OCI-LY3 (cell line): ENCODE results near the gene FCRLB.

Experiments
- H2AFZ ChIP-seq: fragments of 200-600, 300-600 bp; shearing (Covaris generic); 2 replicates; pipeline ENCODE4 v1.6.0; 2014; ENCODE audit warnings: antibody characterized with exemption, low read depth, low read length
- H3K27ac ChIP-seq: fragments of 200-600, 300-600 bp; sonication (generic); 2 replicates; pipeline ENCODE4 v1.5.1; 2014; ENCODE audit warnings: mild to moderate bottlenecking, low read length, moderate library complexity, mixed read lengths
- H3K27me3 ChIP-seq: fragments of 200-600, 300-600 bp; sonication (generic); 2 replicates; pipeline ENCODE4 v1.6.1; 2014; ENCODE audit warnings: low read depth, low read length, mixed read lengths
- H3K36me3 ChIP-seq: fragments of 200-600, 300-600 bp; sonication (generic); replicated peaks from 2 replicates; pipeline ENCODE3; 2014; ENCODE audit warnings: low read depth, low read length, mixed read lengths
- H3K4me1 ChIP-seq: fragments of 300-600, 200-600 bp; sonication (generic); 2 replicates; pipeline ENCODE4 v1.6.1; 2014; ENCODE audit warnings: low read length, mixed read lengths
- H3K4me2 ChIP-seq: fragments of 200-600, 300-600 bp; sonication (generic); 2 replicates; pipeline ENCODE4 v1.6.1; 2014; ENCODE audit warnings: low read length, mixed read lengths
- H3K4me3 ChIP-seq: fragments of 300-600, 200-600 bp; sonication (generic); 2 replicates; pipeline ENCODE4 v1.5.1; 2014; ENCODE audit warnings: antibody characterized with exemption, mild to moderate bottlenecking, low read length, moderate library complexity
- H3K79me2 ChIP-seq: fragments of 300-600, 200-600 bp; shearing (Covaris generic); 2 replicates; pipeline ENCODE4 v1.6.1; 2014; ENCODE audit warnings: mild to moderate bottlenecking, low read length, mixed read lengths
- H3K9ac ChIP-seq: fragments of 300-600, 200-600 bp; shearing (Covaris generic); 2 replicates; pipeline ENCODE4 v1.6.0; 2014; ENCODE audit warnings: mild to moderate bottlenecking, low read length, moderate library complexity
- H3K9me3 ChIP-seq: fragments of 200-600, 300-600 bp; shearing (Covaris generic); 2 replicates; pipeline ENCODE4 v1.6.1; 2014; ENCODE audit warnings: low read length, mixed read lengths; ENCODE audit not compliant: insufficient read depth
- H4K20me1 ChIP-seq: fragments of 200-600, 300-600 bp; sonication (generic); 2 replicates; pipeline ENCODE4 v1.6.1; 2016; ENCODE audit warnings: low read length, mixed read lengths; ENCODE audit not compliant: insufficient read depth
- CTCF ChIP-seq: fragments of 200-600, 300-600 bp; sonication (generic); IDR thresholded peaks from 2 replicates; pipeline ENCODE4 v1.5.1; 2014; ENCODE audit warnings: antibody characterized with exemption, low read length, low read depth
- EZH2phosphoT487 ChIP-seq: fragments of 200-600 bp; shearing (Covaris generic); IDR thresholded peaks from 2 replicates; pipeline ENCODE4 v1.6.1; 2018; ENCODE audit warnings: antibody characterized with exemption, mixed run types, low read depth

FCRLB gene

GRCh38 chr1:161728376-161729226, 7.3 kb downstream of the FCRLB start:
- no peak overlapping the region for H3K9ac ChIP-seq
- no peaks in the 10 kb centered on the region for H4K20me1 ChIP-seq
- no peak overlapping the region for H3K27ac ChIP-seq
- no peak overlapping the region for H2AFZ ChIP-seq
- no peaks in the 10 kb centered on the region for H3K36me3 ChIP-seq
- peaks cover 43% of the 10 kb centered on the region for H3K4me1 ChIP-seq
- no peak for TF ChIP-seq CTCF
- no peaks in the 10 kb centered on the region for H3K27me3 ChIP-seq
- no peak overlapping the region for H3K4me3 ChIP-seq
- no peaks in the 10 kb centered on the region; the same call in 1 of the 2 replicates for H3K79me2 ChIP-seq
- no peaks in the 10 kb centered on the region for H3K9me3 ChIP-seq
- peak overlapping the region; percentile 31; the same call in 1 of the 2 replicates for H3K4me2 ChIP-seq

GRCh38 chr1:161730050-161730564, 8.8 kb downstream of the FCRLB start:
- Histone ChIP-seq H3K4me2 (peak overlapping the region; percentile 41), H3K4me1 (peaks cover 40% of the 10 kb centered on the region), H3K79me2 (no peaks in the 10 kb centered on the region; the same call in 1 of the 2 replicates), H3K36me3 (no peaks in the 10 kb centered on the region), H2AFZ (peak overlapping the region; percentile 14; the same call in 1 of the 2 replicates), H3K9ac (no peak overlapping the region), H3K4me3 (no peak overlapping the region), H3K27ac (no peak overlapping the region), H3K27me3 (no peaks in the 10 kb centered on the region), H4K20me1 (no peaks in the 10 kb centered on the region), H3K9me3 (no peaks in the 10 kb centered on the region)
- no peak for TF ChIP-seq EZH2phosphoT487
- no peak for TF ChIP-seq CTCF

GRCh38 chr1:161731241-161731640, 9.9 kb downstream of the FCRLB start:
- no peak overlapping the region for H3K27ac ChIP-seq
- no peaks in the 10 kb centered on the region; the same call in 1 of the 2 replicates for H3K79me2 ChIP-seq
- H3K36me3 ChIP-seq = no peaks in the 10 kb centered on the region
- no peaks in the 10 kb centered on the region for H3K9me3 ChIP-seq
- H3K4me1 ChIP-seq = peaks cover 44% of the 10 kb centered on the region
- TF ChIP-seq CTCF (no peak), EZH2phosphoT487 (no peak)
- H3K27me3 ChIP-seq = no peaks in the 10 kb centered on the region
- H3K4me3 ChIP-seq = no peak overlapping the region
- H3K4me2 ChIP-seq = no peak overlapping the region
- H2AFZ ChIP-seq = no peak overlapping the region
- H4K20me1 ChIP-seq = no peaks in the 10 kb centered on the region
- no peak overlapping the region for H3K9ac ChIP-seq

GRCh38 chr1:161731981-161732718, 10.8 kb downstream of the FCRLB start:
- H3K4me2 ChIP-seq = no peak overlapping the region
- no peak overlapping the region for H3K9ac ChIP-seq
- peaks cover 53% of the 10 kb centered on the region for H3K4me1 ChIP-seq
- H3K27me3 ChIP-seq = no peaks in the 10 kb centered on the region
- H3K4me3 ChIP-seq = no peak overlapping the region
- no peaks in the 10 kb centered on the region for H3K79me2 ChIP-seq
- no peak for TF ChIP-seq EZH2phosphoT487
- TF ChIP-seq CTCF = no peak
- no peaks in the 10 kb centered on the region for H3K9me3 ChIP-seq
- no peaks in the 10 kb centered on the region for H4K20me1 ChIP-seq
- no peak overlapping the region for H3K27ac ChIP-seq
- no peak overlapping the region for H2AFZ ChIP-seq
- H3K36me3 ChIP-seq = no peaks in the 10 kb centered on the region
